Measurements from ENCODE around the gene GATA1.

Gene GATA1

GRCh38 chrX:48831136-48831908 is 44.9 kb downstream of the GATA1 start:
- no peaks in the 10 kb centered on the region for H3K36me3 Mint-ChIP-seq (ENCODE audit: low read depth)
- no peaks in the 10 kb centered on the region for H3K9me3 Mint-ChIP-seq
- H3K4me3 Mint-ChIP-seq: no peak overlapping the region
- H3K4me1 Mint-ChIP-seq (ENCODE audit: low read depth): peaks cover 15% of the 10 kb centered on the region
- H3K27ac Mint-ChIP-seq: no peak overlapping the region
- H3K27me3 Mint-ChIP-seq: peaks cover 81% of the 10 kb centered on the region
- intact Hi-C loops (cut with micrococcal nuclease): no loop called here

- Mint-ChIP-seq H3K36me3 (ENCODE audit: low read depth) (no peaks in the 10 kb centered on the region), H3K27me3 (peaks cover 87% of the 10 kb centered on the region), H3K9me3 (no peaks in the 10 kb centered on the region), H3K27ac (no peak overlapping the region), H3K4me1 (ENCODE audit: low read depth) (peaks cover 15% of the 10 kb centered on the region), H3K4me3 (no peak overlapping the region)
- intact Hi-C loops (cut with micrococcal nuclease): no loop called here
Measured at GRCh38 chrX:48831909-48832291, 45.5 kb downstream of the GATA1 start.

- no peaks in the 10 kb centered on the region for H3K36me3 Mint-ChIP-seq (ENCODE audit: low read depth)
- peaks cover 9% of the 10 kb centered on the region for H3K4me1 Mint-ChIP-seq (ENCODE audit: low read depth)
- no peak overlapping the region for H3K4me3 Mint-ChIP-seq
- no peaks in the 10 kb centered on the region for H3K9me3 Mint-ChIP-seq
- intact Hi-C loops (cut with micrococcal nuclease): no loop called here
- H3K27ac Mint-ChIP-seq: no peak overlapping the region
- H3K27me3 Mint-ChIP-seq: peaks cover 85% of the 10 kb centered on the region
Measured at GRCh38 chrX:48833542-48834138, 47.2 kb downstream of the GATA1 start.

GRCh38 chrX:48834383-48834709 is 48.0 kb downstream of the GATA1 start:
- H3K27ac Mint-ChIP-seq: no peak overlapping the region
- intact Hi-C loops (cut with micrococcal nuclease): no loop called here

GRCh38 chrX:48835524-48836329 is 49.3 kb downstream of the GATA1 start, which contains the start of gene PCSK1N:
TSS of gene PCSK1N (minus strand) at chrX:48835610. CDS start at chrX:48835532, 78 bp downstream.
- H3K27me3 Mint-ChIP-seq: peaks cover 73% of the 10 kb centered on the region
- H3K4me1 Mint-ChIP-seq (ENCODE audit: low read depth): peaks cover 9% of the 10 kb centered on the region
- no peak within 1 kb of the TSS for H3K4me3 Mint-ChIP-seq
- H3K27ac Mint-ChIP-seq: no peak within 1 kb of the TSS
- H3K36me3 Mint-ChIP-seq (ENCODE audit: low read depth): no peaks in the 10 kb centered on the region
- no peaks in the 10 kb centered on the region for H3K9me3 Mint-ChIP-seq
- intact Hi-C loops (cut with micrococcal nuclease): no loop called here

More at GRCh38 chrX:48834383-48834709, 48.0 kb downstream of the GATA1 start:
- Mint-ChIP-seq H3K27me3 (peaks cover 83% of the 10 kb centered on the region), H3K4me3 (no peak overlapping the region), H3K4me1 (ENCODE audit: low read depth) (peaks cover 9% of the 10 kb centered on the region), H3K36me3 (ENCODE audit: low read depth) (no peaks in the 10 kb centered on the region), H3K9me3 (no peaks in the 10 kb centered on the region)

- H3K9me3 Mint-ChIP-seq: no peaks in the 10 kb centered on the region
- no peak overlapping the region for H3K4me3 Mint-ChIP-seq
- intact Hi-C loops (cut with micrococcal nuclease): no loop called here
- peaks cover 3% of the 10 kb centered on the region for H3K4me1 Mint-ChIP-seq (ENCODE audit: low read depth)
- H3K27ac Mint-ChIP-seq: no peak overlapping the region
- H3K27me3 Mint-ChIP-seq: peaks cover 37% of the 10 kb centered on the region
- H3K36me3 Mint-ChIP-seq (ENCODE audit: low read depth): no peaks in the 10 kb centered on the region
Measured at GRCh38 chrX:48839686-48840085, 53.3 kb downstream of the GATA1 start.
